HFFc6 (cell line): ENCODE data around the gene ZNF750. TPM values are rescaled to one million over a fixed set of nuclear protein-coding genes. Genes with fewer than 3 reads are reported as not detected.

Experiments
- DNase-seq: peaks from one replicate; pipeline ENCODE4 v3.0.0-alpha.2; 2018
- H3K27ac Mint-ChIP-seq: 2 replicates; pipeline ENCODE4 v1.8.0; 2020; ENCODE audit warnings: mild to moderate bottlenecking, mixed read lengths
- H3K27me3 Mint-ChIP-seq: 2 replicates; pipeline ENCODE4 v1.8.0; 2021; ENCODE audit warnings: mild to moderate bottlenecking, moderate library complexity, mixed read lengths; ENCODE audit not compliant: insufficient read depth
- H3K36me3 Mint-ChIP-seq: 2 replicates; pipeline ENCODE4 v1.8.0; 2021; ENCODE audit warnings: low read depth, mixed read lengths
- H3K4me1 Mint-ChIP-seq: 2 replicates; pipeline ENCODE4 v1.8.0; 2020; ENCODE audit warnings: low read depth, mixed read lengths
- H3K4me3 Mint-ChIP-seq: 2 replicates; pipeline ENCODE4 v1.8.0; 2020; ENCODE audit warnings: mild to moderate bottlenecking, moderate library complexity, mixed read lengths
- H3K9me3 Mint-ChIP-seq: 2 replicates; pipeline ENCODE4 v1.8.0; 2020; ENCODE audit warnings: mild to moderate bottlenecking, mixed read lengths
- CTCF ChIP-seq: fragments of 200-600 bp; sonication (generic); IDR thresholded peaks from 2 replicates; pipeline ENCODE4 v1.5.0; 2021; ENCODE audit warnings: antibody characterized with exemption, mild to moderate bottlenecking
- total RNA-seq, 6 experiments: library from RNA; stranded (reverse); fragmentation: NEBNext Ultra II Directional; extraction: Animal tissue kit (Norgen Biotek cat#: 25700); gene quantifications; 2 replicates in 1 of 6; 3 replicates in 5 of 6; pipeline ENCODE4 v1.2.3, GENCODE V29; 2021

ZNF750 gene
- total RNA-seq, 6 experiments from 2014 or later = not detected

- no peaks in the 10 kb centered on the region; the same call in 1 of the 2 replicates for H3K27me3 Mint-ChIP-seq
- peak overlapping the region; percentile 52 for H3K27ac Mint-ChIP-seq
- TF ChIP-seq CTCF = no peak
- H3K4me3 Mint-ChIP-seq = peak overlapping the region; percentile 31; the same call in 1 of the 2 replicates
- DNase-seq = peak; percentile 72
- H3K4me1 Mint-ChIP-seq = peaks cover 36% of the 10 kb centered on the region
- H3K36me3 Mint-ChIP-seq = no peaks in the 10 kb centered on the region
- no peaks in the 10 kb centered on the region for H3K9me3 Mint-ChIP-seq
Measured at GRCh38 chr17:82863941-82864712, 24.3 kb upstream of the ZNF750 start.

GRCh38 chr17:82863383-82863940, 23.6 kb upstream of the ZNF750 start:
- Mint-ChIP-seq H3K9me3 (no peaks in the 10 kb centered on the region), H3K36me3 (no peaks in the 10 kb centered on the region), H3K27ac (peak overlapping the region; percentile 52), H3K4me1 (peaks cover 36% of the 10 kb centered on the region), H3K4me3 (no peak overlapping the region), H3K27me3 (no peaks in the 10 kb centered on the region; the same call in 1 of the 2 replicates)
- no peak for DNase-seq
- no peak for TF ChIP-seq CTCF

- Mint-ChIP-seq H3K4me3 (no peak overlapping the region), H3K4me1 (peaks cover 36% of the 10 kb centered on the region), H3K9me3 (no peaks in the 10 kb centered on the region), H3K27ac (no peak overlapping the region; the same call in 1 of the 2 replicates), H3K27me3 (no peaks in the 10 kb centered on the region; the same call in 1 of the 2 replicates), H3K36me3 (no peaks in the 10 kb centered on the region)
- no peak for TF ChIP-seq CTCF
- DNase-seq = no peak
Measured at GRCh38 chr17:82862737-82863382, 23.0 kb upstream of the ZNF750 start.

- Mint-ChIP-seq H3K27ac (no peak overlapping the region), H3K9me3 (no peaks in the 10 kb centered on the region), H3K4me3 (no peak overlapping the region), H3K4me1 (peaks cover 34% of the 10 kb centered on the region), H3K36me3 (no peaks in the 10 kb centered on the region), H3K27me3 (no peaks in the 10 kb centered on the region; the same call in 1 of the 2 replicates)
- TF ChIP-seq CTCF = no peak
- no peak for DNase-seq
Measured at GRCh38 chr17:82862191-82862590, 22.4 kb upstream of the ZNF750 start.

GRCh38 chr17:82861393-82861775, 21.6 kb upstream of the ZNF750 start:
- peak overlapping the region; percentile 13; the same call in 1 of the 2 replicates for H3K27ac Mint-ChIP-seq

More at GRCh38 chr17:82861393-82861775, 21.6 kb upstream of the ZNF750 start:
- Mint-ChIP-seq H3K36me3 (no peaks in the 10 kb centered on the region), H3K9me3 (no peaks in the 10 kb centered on the region), H3K4me1 (peaks cover 27% of the 10 kb centered on the region), H3K4me3 (no peak overlapping the region), H3K27me3 (no peaks in the 10 kb centered on the region; the same call in 1 of the 2 replicates)
- no peak for TF ChIP-seq CTCF
- no peak for DNase-seq
